Loucy (cell line): ENCODE results near the gene RPS6KA2.

Experiments
- H2AFZ ChIP-seq: fragments of 200-600 bp; sonication (generic); 2 replicates; pipeline ENCODE4 v1.6.0; 2016; ENCODE audit warnings: antibody characterized with exemption, mild to moderate bottlenecking, low read length, moderate library complexity
- H3F3A ChIP-seq: fragments of 200-600 bp; 2 replicates; pipeline ENCODE4 v1.6.0; 2016; ENCODE audit warnings: antibody characterized with exemption, low read depth, mild to moderate bottlenecking
- H3K27me3 ChIP-seq: fragments of 200-600 bp; sonication (generic); 2 replicates; pipeline ENCODE4 v1.6.1; 2014; ENCODE audit warnings: low read length, mild to moderate bottlenecking; ENCODE audit not compliant: insufficient read depth, poor library complexity, severe bottlenecking
- H3K36me3 ChIP-seq: fragments of 200-600 bp; sonication (generic); 2 replicates; pipeline ENCODE4 v1.6.1; 2016; ENCODE audit warnings: low read length; ENCODE audit not compliant: insufficient read depth
- H3K4me1 ChIP-seq: fragments of 200-600 bp; sonication (generic); 2 replicates; pipeline ENCODE4 v1.5.1; 2014; ENCODE audit warnings: low read length, mild to moderate bottlenecking; ENCODE audit not compliant: insufficient read depth, poor library complexity, severe bottlenecking
- H3K4me2 ChIP-seq: fragments of 200-600 bp; sonication (generic); 2 replicates; pipeline ENCODE4 v1.6.0; 2014; ENCODE audit warnings: antibody characterized with exemption, low read length, low read depth, mild to moderate bottlenecking; ENCODE audit not compliant: poor library complexity, severe bottlenecking
- H3K4me3 ChIP-seq: fragments of 200-600 bp; sonication (generic); 2 replicates; pipeline ENCODE4 v1.5.1; 2014; ENCODE audit warnings: low read length, mild to moderate bottlenecking, mixed read lengths; ENCODE audit not compliant: poor library complexity, severe bottlenecking
- H3K79me2 ChIP-seq: fragments of 200-600 bp; sonication (generic); 2 replicates; pipeline ENCODE4 v1.6.1; 2014; ENCODE audit warnings: low read length; ENCODE audit not compliant: insufficient read depth
- H3K9ac ChIP-seq: fragments of 200-600 bp; sonication (generic); 2 replicates; pipeline ENCODE4 v1.6.0; 2014; ENCODE audit warnings: mild to moderate bottlenecking, low read depth, low read length, moderate library complexity; ENCODE audit not compliant: poor library complexity, severe bottlenecking
- H3K9me2 ChIP-seq: fragments of 200-600 bp; sonication (generic); replicated peaks from 2 replicates; pipeline ENCODE4 v1.6.1; 2016; ENCODE audit warnings: low read depth, low read length, mixed read lengths
- H3K9me3 ChIP-seq: fragments of 200-600 bp; sonication (generic); 2 replicates; pipeline ENCODE4 v1.6.1; 2014; ENCODE audit warnings: mild to moderate bottlenecking, antibody characterized with exemption, low read length, low read depth; ENCODE audit not compliant: insufficient read depth
- H4K20me1 ChIP-seq: fragments of 200-600 bp; sonication (generic); 2 replicates; pipeline ENCODE4 v1.6.0; 2014; ENCODE audit warnings: antibody characterized with exemption, low read length, mild to moderate bottlenecking; ENCODE audit not compliant: insufficient read depth, poor library complexity, severe bottlenecking
- EZH2phosphoT487 ChIP-seq: fragments of 200-600 bp; IDR thresholded peaks from 2 replicates; pipeline ENCODE4 v1.6.1; 2018; ENCODE audit warnings: antibody characterized with exemption, mild to moderate bottlenecking, moderate library complexity, borderline replicate concordance
- TF ChIP-seq, protein P1 (sequence below): fragments of 200-600 bp; sonication (generic); conservative IDR thresholded peaks from 2 replicates; pipeline ENCODE4 v1.5.1; 2014; ENCODE audit warnings: mild to moderate bottlenecking, antibody characterized with exemption, low read length

Gene RPS6KA2

GRCh38 chr6:166613027-166613426 is 14.0 kb downstream of the RPS6KA2 start:
- TF ChIP-seq, protein P1, sequence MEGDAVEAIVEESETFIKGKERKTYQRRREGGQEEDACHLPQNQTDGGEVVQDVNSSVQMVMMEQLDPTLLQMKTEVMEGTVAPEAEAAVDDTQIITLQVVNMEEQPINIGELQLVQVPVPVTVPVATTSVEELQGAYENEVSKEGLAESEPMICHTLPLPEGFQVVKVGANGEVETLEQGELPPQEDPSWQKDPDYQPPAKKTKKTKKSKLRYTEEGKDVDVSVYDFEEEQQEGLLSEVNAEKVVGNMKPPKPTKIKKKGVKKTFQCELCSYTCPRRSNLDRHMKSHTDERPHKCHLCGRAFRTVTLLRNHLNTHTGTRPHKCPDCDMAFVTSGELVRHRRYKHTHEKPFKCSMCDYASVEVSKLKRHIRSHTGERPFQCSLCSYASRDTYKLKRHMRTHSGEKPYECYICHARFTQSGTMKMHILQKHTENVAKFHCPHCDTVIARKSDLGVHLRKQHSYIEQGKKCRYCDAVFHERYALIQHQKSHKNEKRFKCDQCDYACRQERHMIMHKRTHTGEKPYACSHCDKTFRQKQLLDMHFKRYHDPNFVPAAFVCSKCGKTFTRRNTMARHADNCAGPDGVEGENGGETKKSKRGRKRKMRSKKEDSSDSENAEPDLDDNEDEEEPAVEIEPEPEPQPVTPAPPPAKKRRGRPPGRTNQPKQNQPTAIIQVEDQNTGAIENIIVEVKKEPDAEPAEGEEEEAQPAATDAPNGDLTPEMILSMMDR: no peak
- TF ChIP-seq EZH2phosphoT487: no peak
- no peaks in the 10 kb centered on the region for H4K20me1 ChIP-seq
- no peaks in the 10 kb centered on the region for H3K36me3 ChIP-seq
- no peak overlapping the region for H2AFZ ChIP-seq
- no peaks in the 10 kb centered on the region for H3K4me1 ChIP-seq
- no peaks in the 10 kb centered on the region for H3K27me3 ChIP-seq
- H3K4me2 ChIP-seq: no peak overlapping the region
- no peaks in the 10 kb centered on the region for H3F3A ChIP-seq
- no peak overlapping the region for H3K4me3 ChIP-seq
- no peaks in the 10 kb centered on the region for H3K9me3 ChIP-seq
- H3K9me2 ChIP-seq: no peaks in the 10 kb centered on the region
- no peaks in the 10 kb centered on the region for H3K79me2 ChIP-seq
- no peak overlapping the region for H3K9ac ChIP-seq

DNA sequence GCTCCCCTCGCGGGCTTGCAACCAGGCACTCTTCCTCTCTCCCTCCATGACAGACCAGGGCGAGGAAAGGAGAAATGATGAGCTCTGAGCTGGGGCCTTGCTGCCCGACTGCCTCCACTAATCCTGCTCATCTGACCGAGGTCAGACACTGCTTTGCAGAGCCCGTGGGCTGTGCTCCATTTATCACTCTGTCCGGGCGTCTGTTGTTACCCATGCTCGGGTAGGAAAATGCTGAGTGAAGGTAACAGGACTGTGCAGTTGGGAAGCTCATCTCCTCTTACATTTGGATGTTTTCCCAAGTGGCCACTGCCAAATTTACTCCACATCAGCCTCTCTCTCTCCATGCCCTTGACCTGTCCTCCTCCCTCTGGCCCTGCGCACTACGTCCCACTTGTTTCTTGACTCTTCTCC is 14.6 kb downstream of the RPS6KA2 start:
- no peaks in the 10 kb centered on the region for H3K9me2 ChIP-seq
- H3K4me3 ChIP-seq: no peak overlapping the region
- no peaks in the 10 kb centered on the region for H3K36me3 ChIP-seq
- H3K9me3 ChIP-seq: no peaks in the 10 kb centered on the region
- no peaks in the 10 kb centered on the region for H3K27me3 ChIP-seq
- TF ChIP-seq, protein P1: no peak
- no peak for TF ChIP-seq EZH2phosphoT487
- H3K79me2 ChIP-seq: no peaks in the 10 kb centered on the region
- H3K4me1 ChIP-seq: no peaks in the 10 kb centered on the region
- no peaks in the 10 kb centered on the region for H4K20me1 ChIP-seq
- no peak overlapping the region for H3K9ac ChIP-seq
- no peaks in the 10 kb centered on the region for H3F3A ChIP-seq
- H2AFZ ChIP-seq: no peak overlapping the region
- no peak overlapping the region for H3K4me2 ChIP-seq

- no peak overlapping the region for H2AFZ ChIP-seq
- H4K20me1 ChIP-seq: no peaks in the 10 kb centered on the region
- no peak overlapping the region for H3K4me3 ChIP-seq
- H3K9me3 ChIP-seq: no peaks in the 10 kb centered on the region
- H3K27me3 ChIP-seq: no peaks in the 10 kb centered on the region
- no peak overlapping the region for H3K4me2 ChIP-seq
- H3K4me1 ChIP-seq: no peaks in the 10 kb centered on the region
- H3K79me2 ChIP-seq: no peaks in the 10 kb centered on the region
- no peak overlapping the region for H3K9ac ChIP-seq
- no peaks in the 10 kb centered on the region for H3K36me3 ChIP-seq
- no peak for TF ChIP-seq EZH2phosphoT487
- TF ChIP-seq, protein P1: no peak
- H3F3A ChIP-seq: no peaks in the 10 kb centered on the region
- H3K9me2 ChIP-seq: no peaks in the 10 kb centered on the region
Measured at GRCh38 chr6:166611631-166612030, 15.4 kb downstream of the RPS6KA2 start.
